Mucosa of stomach (tissue), 1 donor: ENCODE measurements around the gene DHX32.

Source experiments
- H3K27me3 ChIP-seq: one replicate; pipeline ENCODE4 v1.7.0; 2013; ENCODE audit warnings: mild to moderate bottlenecking, low read length; ENCODE audit not compliant: control insufficient read depth, insufficient read depth
- H3K36me3 ChIP-seq: one replicate; pipeline ENCODE4 v1.7.0; 2013; ENCODE audit warnings: low read length; ENCODE audit not compliant: control insufficient read depth, insufficient read depth
- H3K4me1 ChIP-seq: one replicate; pipeline ENCODE4 v1.7.0; 2013; ENCODE audit warnings: mild to moderate bottlenecking, low read length; ENCODE audit not compliant: control insufficient read depth, insufficient read depth
- H3K4me3 ChIP-seq: one replicate; pipeline ENCODE4 v1.7.0; 2013; ENCODE audit warnings: low read length
- H3K9ac ChIP-seq: one replicate; pipeline ENCODE4 v1.7.0; 2013; ENCODE audit warnings: mild to moderate bottlenecking, low read length, moderate library complexity
- H3K9me3 ChIP-seq: one replicate; pipeline ENCODE4 v1.7.0; 2013; ENCODE audit warnings: mild to moderate bottlenecking, low read length, moderate library complexity; ENCODE audit not compliant: control insufficient read depth
- donor health status: Pancreatic carcinoma.

Gene DHX32

GRCh38 chr10:125859128-125859817 lies 21.8 kb downstream of the DHX32 start:
- H3K9me3 ChIP-seq = no peaks in the 10 kb centered on the region
- H3K9ac ChIP-seq = peak overlapping the region; percentile 24
- H3K36me3 ChIP-seq = no peaks in the 10 kb centered on the region
- peaks cover 16% of the 10 kb centered on the region for H3K4me1 ChIP-seq
- H3K27me3 ChIP-seq = no peaks in the 10 kb centered on the region
- H3K4me3 ChIP-seq = no peak overlapping the region

- H3K4me3 ChIP-seq = no peak overlapping the region
- H3K9ac ChIP-seq = no peak overlapping the region
- H3K4me1 ChIP-seq = peaks cover 16% of the 10 kb centered on the region
- H3K36me3 ChIP-seq = no peaks in the 10 kb centered on the region
- H3K27me3 ChIP-seq = no peaks in the 10 kb centered on the region
- H3K9me3 ChIP-seq = no peaks in the 10 kb centered on the region
Measured at GRCh38 chr10:125857185-125857760, 23.8 kb downstream of the DHX32 start.

- Histone ChIP-seq H3K4me1 (no peaks in the 10 kb centered on the region), H3K4me3 (no peak overlapping the region), H3K9ac (no peak overlapping the region), H3K36me3 (peaks cover 6% of the 10 kb centered on the region), H3K27me3 (no peaks in the 10 kb centered on the region), H3K9me3 (no peaks in the 10 kb centered on the region)
Measured at GRCh38 chr10:125852487-125852886, 28.6 kb downstream of the DHX32 start.

- Histone ChIP-seq H3K36me3 (peaks cover 6% of the 10 kb centered on the region), H3K4me1 (no peaks in the 10 kb centered on the region), H3K9ac (no peak overlapping the region), H3K9me3 (no peaks in the 10 kb centered on the region), H3K4me3 (no peak overlapping the region), H3K27me3 (no peaks in the 10 kb centered on the region)
Measured at GRCh38 chr10:125850766-125851731, 30.0 kb downstream of the DHX32 start.

GRCh38 chr10:125849448-125849847 lies 31.6 kb downstream of the DHX32 start:
- Histone ChIP-seq H3K9ac (no peak overlapping the region), H3K27me3 (no peaks in the 10 kb centered on the region), H3K4me1 (no peaks in the 10 kb centered on the region), H3K9me3 (no peaks in the 10 kb centered on the region), H3K36me3 (peaks cover 6% of the 10 kb centered on the region), H3K4me3 (no peak overlapping the region)

GRCh38 chr10:125848857-125849256 lies 32.2 kb downstream of the DHX32 start:
- H3K9me3 ChIP-seq = no peaks in the 10 kb centered on the region
- H3K4me3 ChIP-seq = no peak overlapping the region
- H3K4me1 ChIP-seq = no peaks in the 10 kb centered on the region
- H3K36me3 ChIP-seq = peaks cover 6% of the 10 kb centered on the region
- no peak overlapping the region for H3K9ac ChIP-seq
- no peaks in the 10 kb centered on the region for H3K27me3 ChIP-seq

- no peaks in the 10 kb centered on the region for H3K27me3 ChIP-seq
- H3K36me3 ChIP-seq = peaks cover 6% of the 10 kb centered on the region
- H3K9ac ChIP-seq = no peak overlapping the region
- H3K4me1 ChIP-seq = no peaks in the 10 kb centered on the region
- no peaks in the 10 kb centered on the region for H3K9me3 ChIP-seq
- H3K4me3 ChIP-seq = no peak overlapping the region
Measured at GRCh38 chr10:125848371-125848770, 32.7 kb downstream of the DHX32 start.

GRCh38 chr10:125846894-125847293 lies 34.2 kb downstream of the DHX32 start:
- H3K27me3 ChIP-seq = no peaks in the 10 kb centered on the region
- peaks cover 6% of the 10 kb centered on the region for H3K36me3 ChIP-seq
- no peak overlapping the region for H3K9ac ChIP-seq

GRCh38 chr10:125845617-125846016 lies 35.5 kb downstream of the DHX32 start:
- no peaks in the 10 kb centered on the region for H3K9me3 ChIP-seq
- H3K27me3 ChIP-seq = no peaks in the 10 kb centered on the region
- no peak overlapping the region for H3K9ac ChIP-seq
- peaks cover 6% of the 10 kb centered on the region for H3K36me3 ChIP-seq
- H3K4me3 ChIP-seq = no peak overlapping the region
- no peaks in the 10 kb centered on the region for H3K4me1 ChIP-seq

More at GRCh38 chr10:125846894-125847293, 34.2 kb downstream of the DHX32 start:
- Histone ChIP-seq H3K9me3 (no peaks in the 10 kb centered on the region), H3K4me1 (no peaks in the 10 kb centered on the region), H3K4me3 (no peak overlapping the region)

GRCh38 chr10:125844751-125845221 lies 36.3 kb downstream of the DHX32 start:
- no peak overlapping the region for H3K9ac ChIP-seq
- no peaks in the 10 kb centered on the region for H3K9me3 ChIP-seq
- no peaks in the 10 kb centered on the region for H3K27me3 ChIP-seq
- H3K36me3 ChIP-seq = peaks cover 6% of the 10 kb centered on the region
- no peaks in the 10 kb centered on the region for H3K4me1 ChIP-seq
- H3K4me3 ChIP-seq = no peak overlapping the region

GRCh38 chr10:125843603-125844329 lies 37.3 kb downstream of the DHX32 start:
- Histone ChIP-seq H3K36me3 (peaks cover 6% of the 10 kb centered on the region), H3K4me1 (no peaks in the 10 kb centered on the region), H3K4me3 (no peak overlapping the region), H3K9ac (no peak overlapping the region), H3K27me3 (no peaks in the 10 kb centered on the region), H3K9me3 (no peaks in the 10 kb centered on the region)
